Stimulated activated CD8-positive, alpha-beta memory T cell treated with anti-CD3 and anti-CD28 coated beads, Interleukin-15, amount 100 ng/mL, for 4 hours (primary cell): ENCODE data around the gene PROM2.
"Not testable (repeated sequence)": the region's sequence is repeated elsewhere in the genome, so short reads cannot be mapped to it uniquely, and the experiment has no call there.

Experiments
- DNase-seq, 2 donors: peaks; one replicate each; pipeline ENCODE4 v3.0.0-alpha.2; 2020; ENCODE audit warnings: low read depth in 2 of 2

The PROM2 gene

DNA sequence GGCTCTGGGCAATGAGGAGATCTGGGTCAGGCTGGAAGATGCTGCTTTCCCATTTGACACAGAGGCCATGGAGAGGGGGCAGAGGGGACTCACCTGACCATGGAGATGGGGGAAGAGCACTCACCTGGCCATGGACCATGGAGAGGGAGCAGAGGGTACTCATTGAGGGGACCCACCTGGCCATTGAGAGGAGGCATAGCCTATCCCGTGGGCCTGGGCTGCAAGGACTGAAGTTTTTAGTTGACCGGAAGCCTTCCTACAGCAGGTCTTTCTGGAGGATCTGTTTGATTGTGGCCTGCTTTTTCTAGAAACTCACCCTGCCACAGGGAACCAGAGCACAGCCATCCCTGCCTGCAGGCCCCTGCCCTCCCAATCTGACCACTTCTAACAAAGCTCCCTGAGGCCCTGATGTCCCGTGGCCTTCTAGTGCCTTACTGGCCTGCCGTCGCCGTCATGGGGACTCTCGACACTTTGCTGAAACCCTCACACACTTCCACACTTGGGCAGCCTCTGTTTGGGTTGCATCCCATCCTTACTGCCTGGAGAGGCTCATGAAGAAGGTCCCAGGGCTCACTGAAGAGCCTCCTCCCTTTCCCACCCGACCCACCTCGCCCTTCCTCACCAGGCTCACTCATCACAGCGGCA lies 5.1 kb upstream of the PROM2 start:
- no peak for DNase-seq

DNA sequence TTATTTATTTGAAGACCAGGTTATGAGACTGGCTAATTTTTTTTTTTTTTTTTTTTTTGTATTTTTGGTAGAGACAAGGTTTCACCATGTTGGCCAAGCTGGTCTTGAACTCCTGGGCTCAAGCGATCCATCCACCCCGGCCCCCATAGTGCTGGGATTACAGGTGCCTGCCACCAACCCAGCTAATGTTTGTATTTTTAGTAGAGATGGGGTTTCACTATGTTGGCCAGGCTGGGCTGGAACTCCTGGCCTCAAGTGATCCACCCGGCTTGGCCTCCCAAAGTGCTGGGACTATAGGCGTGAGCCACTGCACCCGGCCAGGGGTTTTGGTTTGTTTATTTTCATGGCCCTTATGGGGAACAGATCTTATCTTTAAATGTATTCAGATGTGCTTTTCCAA lies 4.5 kb upstream of the PROM2 start:
- not testable (repeated sequence) for DNase-seq

DNA sequence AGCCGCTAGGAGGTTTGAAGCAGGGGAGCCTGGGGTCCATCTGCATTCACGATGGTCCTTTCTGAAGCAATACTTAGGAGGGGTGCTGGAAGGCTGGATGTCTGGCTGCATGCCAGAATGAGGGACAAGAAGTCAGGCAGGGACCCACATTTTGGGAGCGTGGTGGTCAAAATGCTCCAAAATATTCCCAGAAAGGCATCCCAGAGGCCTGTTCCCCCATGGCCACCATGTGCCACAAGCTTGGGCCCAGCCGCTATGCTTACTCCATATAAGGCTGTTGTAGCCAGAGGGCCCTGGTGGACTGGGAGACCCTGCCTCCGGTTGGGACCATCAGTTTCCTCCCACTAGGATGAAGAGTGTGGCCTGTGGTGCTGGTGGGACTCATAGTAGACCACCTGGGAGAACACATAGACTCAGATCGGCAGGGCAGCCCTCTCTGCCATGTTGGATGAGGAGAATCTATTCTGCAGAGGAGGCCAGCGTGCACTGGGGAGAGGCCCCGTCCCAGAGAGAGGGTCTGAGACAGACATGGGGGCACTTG lies 3.6 kb upstream of the PROM2 start:
- no peak for DNase-seq

DNA sequence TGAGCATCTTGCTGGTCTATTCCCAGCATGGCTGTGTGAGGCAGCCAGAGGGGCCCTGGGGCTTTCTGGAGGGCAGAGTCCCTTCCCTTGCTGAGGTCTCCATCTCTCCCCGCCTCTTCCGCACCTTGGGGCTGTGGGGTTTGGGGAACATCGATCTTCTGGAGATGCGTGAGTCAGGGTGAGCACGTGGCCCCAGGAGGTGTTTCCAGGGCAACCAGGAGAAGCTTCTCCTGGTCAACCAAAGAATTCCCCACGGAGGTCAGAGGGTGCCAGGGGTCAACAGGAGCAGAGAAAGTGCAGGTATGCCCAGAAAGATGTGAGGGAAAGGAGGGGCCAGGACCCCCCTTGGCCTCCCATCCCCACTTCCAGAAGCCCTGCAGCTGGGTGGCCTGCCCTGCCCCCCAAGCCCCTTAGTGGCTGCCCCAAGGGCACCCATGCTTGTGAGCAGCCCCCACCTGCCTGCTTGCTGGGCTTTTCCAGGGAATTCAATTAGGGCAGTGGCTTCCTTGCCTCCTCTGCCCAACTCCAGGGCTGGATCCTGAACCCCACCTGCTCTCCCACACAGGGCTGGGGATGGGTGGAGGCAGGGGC lies 2.8 kb upstream of the PROM2 start:
- no peak for DNase-seq

DNA sequence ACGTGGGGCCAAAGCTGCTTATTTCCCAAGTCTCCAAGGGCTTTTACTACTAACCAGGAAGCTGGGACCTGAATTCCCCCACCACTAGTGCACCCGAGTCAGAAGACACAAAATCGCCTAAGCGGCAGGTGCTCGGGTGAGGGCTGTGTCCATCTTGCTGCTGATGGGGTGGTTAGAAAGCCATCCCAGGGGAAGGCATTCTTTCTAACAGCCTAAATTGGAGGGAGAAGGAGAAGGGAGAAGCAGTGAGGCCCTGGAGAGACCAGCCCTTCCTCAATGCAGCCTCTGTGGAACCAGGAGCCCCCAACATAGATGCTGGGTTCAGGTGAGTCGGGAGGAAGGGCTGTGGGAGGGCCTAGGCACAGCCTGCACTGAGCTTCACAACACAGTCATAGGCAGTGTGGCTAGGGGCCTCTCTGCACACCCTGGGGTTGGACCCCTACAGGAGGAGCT lies 1.9 kb upstream of the PROM2 start:
- no peak for DNase-seq

DNA sequence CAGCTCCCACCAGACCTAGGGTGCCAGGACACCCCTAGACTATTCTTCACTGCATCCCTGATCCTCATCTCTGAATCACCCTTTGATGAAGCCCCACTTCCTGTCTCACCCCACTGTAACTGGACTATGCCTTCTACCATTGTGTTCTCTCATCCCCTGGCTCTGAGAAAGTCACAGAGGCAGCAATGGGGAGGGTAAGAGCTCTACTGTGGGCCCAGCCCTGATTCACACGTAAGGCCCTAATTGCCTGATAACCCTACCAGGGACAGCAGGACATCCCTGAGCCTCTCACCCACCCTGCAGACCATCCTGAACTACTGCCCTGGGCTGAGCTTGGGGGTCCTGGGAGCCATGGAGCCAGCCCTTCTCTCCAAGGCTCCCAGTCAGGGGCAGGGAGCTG lies 1.5 kb upstream of the PROM2 start:
- no peak for DNase-seq

DNA sequence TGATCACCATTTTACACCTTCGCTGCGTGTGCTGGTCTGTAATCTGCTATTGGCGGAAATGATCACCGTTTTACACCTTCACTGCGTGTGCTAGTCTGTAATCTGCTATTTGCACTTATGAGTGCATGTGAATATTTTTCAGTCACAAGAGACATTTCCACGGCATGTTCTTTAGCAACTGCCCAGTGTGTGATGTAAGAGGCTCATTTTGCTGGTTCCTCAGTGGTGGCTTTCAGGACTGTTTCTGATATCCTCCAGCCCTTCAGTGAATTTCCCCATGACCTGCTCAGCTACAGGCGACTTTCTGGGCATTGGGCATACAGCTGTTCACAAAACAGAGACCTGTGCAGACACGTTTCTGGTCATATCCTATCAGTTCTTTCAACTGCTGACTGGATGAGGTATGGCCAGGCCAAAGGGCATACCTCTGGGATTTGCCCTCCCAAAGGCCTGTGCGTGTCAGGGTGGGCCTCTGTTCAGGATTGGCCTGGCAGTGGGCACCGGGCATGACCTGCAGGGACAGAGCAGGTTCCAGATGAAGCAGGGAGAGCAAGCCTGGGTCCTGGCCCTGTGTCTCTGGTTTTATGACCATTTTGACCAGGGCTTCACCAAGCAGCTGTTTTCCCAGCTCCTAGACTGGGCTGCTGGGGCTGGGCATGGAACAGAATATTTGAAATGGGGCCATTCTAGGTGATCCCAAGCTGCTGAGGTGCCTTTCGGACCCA lies 521 bp upstream of the PROM2 start:
- no peak for DNase-seq

DNA sequence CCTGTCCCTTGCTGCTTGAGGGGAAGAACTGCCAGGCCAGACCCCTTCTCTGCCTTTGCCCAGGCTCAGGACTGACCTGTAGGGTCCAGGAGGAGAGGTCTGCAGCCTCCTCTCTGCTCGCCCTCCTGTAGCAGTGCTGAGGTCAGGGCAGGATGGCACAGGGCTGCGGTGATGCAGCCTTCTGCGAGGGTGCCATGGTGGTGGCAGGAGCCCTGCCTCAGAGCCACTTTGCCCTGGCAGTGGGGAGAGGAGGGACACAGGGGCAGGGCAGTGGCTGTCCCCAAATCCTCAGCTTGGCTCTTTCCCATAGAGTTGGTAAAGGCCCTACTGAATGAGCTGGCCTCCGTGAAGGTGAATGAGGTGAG lies 884 bp downstream of the PROM2 start:
- no peak for DNase-seq

DNA sequence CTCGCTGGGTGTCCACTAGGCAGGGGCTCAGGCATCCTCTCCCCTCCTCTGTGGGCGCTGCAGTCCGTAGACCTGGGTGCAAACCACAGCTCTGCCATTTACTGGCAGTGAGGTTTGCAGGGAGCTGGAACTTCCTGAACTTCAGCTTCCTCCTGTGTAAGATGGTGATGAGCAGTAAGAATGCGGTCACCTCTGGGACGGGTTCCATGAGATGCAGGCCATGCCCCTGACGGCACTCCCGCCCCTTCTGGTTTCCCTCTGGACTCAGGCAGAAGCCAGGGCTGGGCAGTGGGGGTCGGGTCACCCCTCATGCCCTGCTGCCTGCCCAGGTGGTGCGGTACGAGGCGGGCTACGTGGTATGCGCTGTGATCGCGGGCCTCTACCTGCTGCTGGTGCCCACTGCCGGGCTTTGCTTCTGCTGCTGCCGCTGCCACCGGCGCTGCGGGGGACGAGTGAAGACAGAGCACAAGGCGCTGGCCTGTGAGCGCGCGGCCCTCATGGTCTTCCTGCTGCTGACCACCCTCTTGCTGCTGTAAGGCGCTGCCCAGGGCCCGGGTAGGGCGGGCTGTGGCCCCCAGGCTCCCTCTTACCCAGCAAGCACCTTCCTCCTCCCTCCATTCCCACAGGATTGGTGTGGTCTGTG lies 1.5 kb downstream of the PROM2 start:
- no peak for DNase-seq

DNA sequence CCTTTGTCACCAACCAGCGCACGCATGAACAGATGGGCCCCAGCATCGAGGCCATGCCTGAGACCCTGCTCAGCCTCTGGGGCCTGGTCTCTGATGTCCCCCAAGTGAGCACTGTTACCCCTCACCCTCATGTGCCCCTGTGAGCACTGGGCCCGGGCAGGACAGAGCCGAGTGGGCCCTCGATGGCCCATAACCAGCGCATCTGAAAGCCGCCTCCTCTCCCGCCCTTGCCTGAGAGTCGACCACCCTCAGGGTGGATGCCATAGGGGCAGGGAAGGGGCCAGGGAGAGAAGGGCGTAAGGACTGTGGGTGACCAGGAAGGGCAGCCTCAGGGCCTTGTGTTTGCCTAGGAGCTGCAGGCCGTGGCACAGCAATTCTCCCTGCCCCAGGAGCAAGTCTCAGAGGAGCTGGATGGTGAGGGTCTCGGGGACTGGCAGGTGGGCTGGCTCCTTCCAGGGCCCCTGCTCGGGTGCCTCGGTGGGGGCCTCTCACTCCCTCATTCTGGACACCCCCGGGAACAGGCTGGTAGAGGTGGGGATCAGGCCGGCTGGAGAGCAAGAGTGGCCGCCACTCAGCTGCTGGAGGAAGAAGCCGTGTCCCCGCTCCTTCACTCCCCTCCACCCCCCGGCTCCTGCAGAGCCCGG lies 2.1 kb downstream of the PROM2 start:
- DNase-seq = no peak

DNA sequence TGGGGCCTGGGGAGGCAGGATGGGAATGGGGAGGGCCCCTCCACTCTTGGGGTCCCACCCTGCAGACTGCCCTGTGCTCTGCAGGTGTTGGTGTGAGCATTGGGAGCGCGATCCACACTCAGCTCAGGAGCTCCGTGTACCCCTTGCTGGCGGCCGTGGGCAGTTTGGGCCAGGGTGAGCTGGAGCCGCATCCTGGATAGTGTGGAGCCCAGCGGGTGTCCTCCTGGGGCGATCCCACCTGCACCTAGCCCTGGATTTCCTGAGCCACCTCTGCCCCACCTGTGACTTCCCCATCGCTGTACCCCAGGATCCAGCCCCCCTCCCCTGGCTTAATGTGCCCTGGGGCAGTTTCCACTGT lies 2.6 kb downstream of the PROM2 start:
- DNase-seq = no peak

DNA sequence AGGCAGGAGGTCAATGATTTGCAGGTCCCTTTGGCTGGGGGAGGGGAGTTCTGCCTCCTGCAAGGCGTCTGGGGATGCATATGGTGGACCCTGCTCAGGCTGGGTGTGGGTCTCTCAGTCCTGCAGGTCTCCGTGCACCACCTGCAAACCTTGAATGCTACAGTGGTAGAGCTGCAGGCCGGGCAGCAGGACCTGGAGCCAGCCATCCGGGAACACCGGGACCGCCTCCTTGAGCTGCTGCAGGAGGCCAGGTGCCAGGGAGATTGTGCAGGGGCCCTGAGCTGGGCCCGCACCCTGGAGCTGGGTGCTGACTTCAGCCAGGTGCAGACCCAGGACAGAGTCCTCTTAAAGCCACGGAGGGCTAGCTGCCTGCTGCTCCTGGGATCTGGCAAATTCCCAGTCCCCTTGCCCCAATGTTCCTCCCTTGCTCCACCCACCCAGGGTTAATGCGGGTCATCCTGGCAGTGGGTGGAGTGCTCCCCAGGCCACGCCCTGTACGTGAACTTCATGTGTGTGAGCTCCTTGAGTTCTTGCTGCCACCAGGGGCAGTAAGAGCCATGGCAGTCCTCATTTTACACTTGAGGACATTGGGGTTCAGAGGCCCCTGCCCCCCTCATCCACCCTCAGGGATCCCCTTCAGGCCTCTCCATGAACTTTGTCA lies 3.1 kb downstream of the PROM2 start:
- no peak for DNase-seq

DNA sequence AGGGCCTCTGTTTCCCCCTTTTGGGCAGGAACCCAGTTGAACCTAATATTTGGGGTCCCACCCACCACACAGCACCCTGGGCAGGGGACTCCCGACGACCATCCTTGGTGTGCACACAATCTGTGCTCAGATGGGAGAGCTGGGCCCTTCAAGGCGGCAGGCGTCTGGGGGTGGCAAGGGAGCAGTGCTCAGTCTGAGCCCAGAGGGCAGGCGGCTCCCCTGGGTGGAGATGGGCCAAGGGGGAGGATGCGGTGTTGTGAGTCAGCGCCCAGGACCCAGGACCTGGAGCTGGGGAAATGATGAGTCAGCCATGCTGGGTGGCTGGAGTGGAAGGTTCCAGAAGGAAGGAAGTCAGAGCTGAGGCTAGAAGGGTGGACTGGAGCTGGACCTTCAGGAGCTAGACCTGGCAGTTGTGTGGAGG lies 3.8 kb downstream of the PROM2 start:
- DNase-seq = no peak

DNA sequence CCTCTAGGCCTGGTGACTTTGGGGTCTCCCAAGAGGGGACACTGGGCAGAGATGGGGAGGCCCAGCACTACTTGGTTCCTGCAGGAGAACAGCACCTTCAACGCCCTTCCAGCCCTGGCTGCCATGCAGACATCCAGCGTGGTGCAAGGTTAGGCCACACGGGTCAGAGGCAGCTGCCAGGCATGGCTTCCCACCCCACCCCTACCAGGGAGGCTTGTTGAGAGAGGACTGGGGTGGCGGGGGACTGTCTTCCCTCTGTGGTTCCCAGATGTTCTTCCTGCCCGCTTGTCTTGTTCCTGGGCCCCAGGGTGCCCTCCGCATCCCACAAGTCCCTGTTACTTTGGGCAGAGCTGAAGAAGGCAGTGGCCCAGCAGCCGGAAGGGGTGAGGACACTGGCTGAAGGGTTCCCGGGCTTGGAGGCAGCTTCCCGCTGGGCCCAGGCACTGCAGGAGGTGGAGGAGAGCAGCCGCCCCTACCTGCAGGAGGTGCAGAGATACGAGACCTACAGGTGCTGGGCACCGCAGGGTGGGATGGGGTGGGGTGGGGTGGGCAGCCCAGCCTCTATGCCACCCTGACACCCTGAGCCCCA lies 4.5 kb downstream of the PROM2 start:
- DNase-seq = no peak

DNA sequence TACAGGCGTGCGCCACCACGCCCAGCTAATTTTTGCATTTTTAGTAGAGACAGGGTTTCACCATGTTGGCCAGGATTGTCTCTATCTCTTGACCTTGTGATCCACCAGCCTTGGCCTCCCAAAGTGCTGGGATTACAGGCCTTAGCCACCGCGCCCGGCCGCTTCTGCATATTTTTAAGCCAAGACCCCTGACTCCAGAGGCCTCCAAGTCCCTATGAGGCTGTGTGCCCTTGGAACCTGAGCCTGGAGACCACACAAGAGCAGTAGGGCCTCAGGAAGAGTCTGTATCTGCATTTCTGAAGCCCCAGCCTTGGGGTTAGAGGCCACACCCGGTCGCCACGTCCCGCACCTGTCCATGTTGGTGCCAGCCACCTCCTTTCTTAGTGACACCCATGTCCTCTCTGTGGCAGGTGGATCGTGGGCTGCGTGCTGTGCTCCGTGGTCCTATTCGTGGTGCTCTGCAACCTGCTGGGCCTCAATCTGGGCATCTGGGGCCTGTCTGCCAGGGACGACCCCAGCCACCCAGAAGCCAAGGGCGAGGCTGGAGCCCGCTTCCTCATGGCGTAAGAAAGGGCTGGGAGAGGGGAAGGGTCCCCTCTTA lies 5.3 kb downstream of the PROM2 start:
- DNase-seq = no peak

DNA sequence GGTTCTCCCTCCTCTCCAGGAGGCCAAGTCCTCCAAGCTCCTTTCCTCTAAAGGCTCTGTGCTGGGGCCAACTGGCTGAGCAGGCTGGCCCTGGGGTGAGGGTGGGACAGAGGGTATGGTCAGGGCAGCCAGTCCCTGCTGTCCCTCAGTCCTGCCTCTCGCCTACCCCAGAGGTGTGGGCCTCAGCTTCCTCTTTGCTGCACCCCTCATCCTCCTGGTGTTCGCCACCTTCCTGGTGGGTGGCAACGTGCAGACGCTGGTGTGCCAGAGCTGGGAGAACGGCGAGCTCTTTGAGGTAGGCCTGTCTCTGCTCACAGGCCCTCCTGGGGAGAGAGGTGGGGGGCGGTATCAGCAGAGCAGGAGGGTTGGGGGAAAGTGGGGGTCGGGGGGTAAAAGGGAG lies 6.8 kb downstream of the PROM2 start:
- DNase-seq = no peak

DNA sequence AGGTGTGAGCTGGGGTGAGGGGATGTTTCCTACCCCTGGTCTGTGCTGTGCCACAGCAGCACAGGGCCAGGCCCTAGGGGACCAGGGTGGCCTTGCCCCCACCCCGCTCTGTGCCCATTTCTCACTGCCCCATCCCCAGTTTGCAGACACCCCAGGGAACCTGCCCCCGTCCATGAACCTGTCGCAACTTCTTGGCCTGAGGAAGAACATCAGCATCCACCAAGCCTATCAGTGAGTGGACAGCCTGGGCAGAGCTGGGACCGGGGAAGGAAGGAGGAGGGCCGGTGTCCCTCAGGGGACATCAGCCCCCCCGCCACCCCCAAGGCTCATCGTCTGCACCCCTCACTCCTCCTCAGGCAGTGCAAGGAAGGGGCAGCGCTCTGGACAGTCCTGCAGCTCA lies 7.5 kb downstream of the PROM2 start:
- DNase-seq = no peak

DNA sequence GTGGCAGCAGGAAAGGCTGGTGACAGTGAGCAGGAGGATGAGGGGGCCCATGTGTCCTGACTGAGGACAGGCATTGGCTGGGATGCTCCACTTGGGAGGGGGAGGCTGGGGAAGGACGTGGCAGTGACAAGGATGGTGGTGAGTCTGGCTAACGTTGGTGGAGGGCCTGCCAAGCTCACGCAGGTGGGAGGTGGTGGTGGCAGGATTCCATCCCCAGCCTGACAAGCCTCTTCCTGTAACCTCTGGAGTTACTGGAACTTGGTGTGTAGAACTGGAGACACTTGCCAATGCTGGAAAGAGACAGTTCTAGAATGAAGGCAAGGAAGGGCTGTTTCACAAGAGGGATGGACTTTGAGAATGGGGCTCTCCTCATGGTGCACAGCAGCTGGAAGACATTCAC lies 8.2 kb downstream of the PROM2 start:
- no peak for DNase-seq

DNA sequence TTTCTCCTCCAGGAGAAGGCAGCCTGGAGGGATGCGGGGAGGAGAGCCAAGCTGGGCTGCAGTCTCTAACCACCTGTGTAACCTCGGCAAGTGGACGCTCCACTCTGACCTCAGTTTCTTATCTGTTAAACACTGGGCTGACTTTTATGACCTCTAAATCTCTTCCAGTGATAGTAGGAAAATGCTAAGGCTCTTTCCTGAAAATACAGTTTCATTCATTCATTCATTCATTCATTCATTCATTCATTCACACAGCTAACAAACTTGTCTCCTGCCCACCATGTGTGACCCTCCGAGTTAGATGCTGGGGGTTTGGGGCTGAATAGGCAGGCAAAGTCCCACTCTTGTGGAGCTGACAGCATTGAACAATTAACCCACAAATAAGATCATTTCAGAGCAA lies 9.3 kb downstream of the PROM2 start:
- no peak for DNase-seq

DNA sequence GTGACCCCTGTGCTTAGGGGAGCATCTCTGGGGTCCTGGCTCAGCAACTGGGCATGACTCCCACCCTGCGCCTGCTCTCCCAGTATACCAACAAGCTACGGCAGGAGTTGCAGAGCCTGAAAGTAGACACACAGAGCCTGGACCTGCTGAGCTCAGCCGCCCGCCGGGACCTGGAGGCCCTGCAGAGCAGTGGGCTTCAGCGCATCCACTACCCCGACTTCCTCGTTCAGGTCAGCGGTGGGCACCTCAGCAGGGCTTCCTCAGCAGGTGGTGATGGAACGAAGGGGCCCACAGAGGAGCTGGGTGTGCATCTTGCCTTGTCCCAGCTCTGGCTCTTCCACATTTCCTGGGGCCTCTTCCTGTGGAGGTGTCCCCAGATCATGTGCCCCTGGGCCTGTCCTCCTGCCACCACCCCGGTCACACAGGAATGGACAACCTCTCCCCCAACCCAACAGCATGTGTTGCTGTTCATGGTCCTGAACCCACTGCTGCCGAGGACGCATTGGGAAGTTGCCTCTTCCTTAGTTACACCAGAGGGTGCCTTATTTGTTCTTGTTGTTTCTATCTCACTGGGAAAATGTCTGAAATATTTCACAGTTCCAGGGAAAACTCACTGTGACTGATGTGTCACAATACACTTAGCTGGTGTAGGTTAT lies 10.8 kb downstream of the PROM2 start:
- DNase-seq = no peak
